GM23338 (cell line): Measurements from ENCODE around the gene SIRPB1. TPM values are rescaled to one million over a fixed set of nuclear protein-coding genes. Genes with fewer than 3 reads are reported as not detected.

ENCODE experiments used
- ATAC-seq: fragments of 200-7000 bp; cut with Tn5 transposase; 3 replicates; pipeline ENCODE4 v1.9.1; 2020
- DNase-seq: peaks from one replicate; pipeline ENCODE4 v3.0.0-alpha.2; 2015; ENCODE audit warnings: low spot score
- H2AFZ ChIP-seq: fragments of 200-600 bp; sonication (generic); 2 replicates; pipeline ENCODE4 v1.8.0; 2016; ENCODE audit warnings: antibody characterized with exemption, mild to moderate bottlenecking, moderate library complexity
- H3F3A ChIP-seq: fragments of 200-600 bp; sonication (generic); replicated peaks from 2 replicates; pipeline ENCODE4 v1.8.0; 2017; ENCODE audit warnings: antibody characterized with exemption, mixed run types, low read depth
- H3K27ac ChIP-seq: fragments of 200-600 bp; sonication (generic); 2 replicates; pipeline ENCODE4 v1.6.1; 2016; ENCODE audit warnings: low read depth
- H3K27me3 ChIP-seq: fragments of 200-600 bp; sonication (generic); 2 replicates; pipeline ENCODE4 v1.8.0; 2016; ENCODE audit warnings: mild to moderate bottlenecking, mixed run types, moderate library complexity; ENCODE audit not compliant: insufficient read depth
- H3K36me3 ChIP-seq: fragments of 200-600 bp; sonication (generic); 2 replicates; pipeline ENCODE4 v1.8.0; 2016; ENCODE audit warnings: mild to moderate bottlenecking; ENCODE audit not compliant: insufficient read depth
- H3K4me1 ChIP-seq: fragments of 200-600 bp; sonication (generic); 2 replicates; pipeline ENCODE4 v1.8.0; 2016; ENCODE audit warnings: mild to moderate bottlenecking, moderate library complexity; ENCODE audit not compliant: insufficient read depth
- H3K4me2 ChIP-seq: fragments of 200-600 bp; sonication (generic); 2 replicates; pipeline ENCODE4 v1.7.1; 2017; ENCODE audit warnings: mixed run types
- H3K4me3 ChIP-seq: fragments of 200-600 bp; sonication (generic); 2 replicates; pipeline ENCODE4 v1.6.1; 2016; ENCODE audit warnings: mixed run types
- H3K79me2 ChIP-seq: fragments of 200-600 bp; sonication (generic); replicated peaks from 2 replicates; pipeline ENCODE4 v1.8.0; 2017; ENCODE audit warnings: mild to moderate bottlenecking; ENCODE audit not compliant: insufficient read depth
- H3K9me2 ChIP-seq: fragments of 200-600 bp; sonication (generic); 2 replicates; pipeline ENCODE4 v1.8.0; 2017; ENCODE audit not compliant: insufficient read depth
- H4K20me1 ChIP-seq: fragments of 200-600 bp; sonication (generic); replicated peaks from 2 replicates; pipeline ENCODE4 v1.8.0; 2017; ENCODE audit warnings: mild to moderate bottlenecking; ENCODE audit not compliant: insufficient read depth
- H3K27ac Mint-ChIP-seq: 2 replicates; pipeline ENCODE4 v1.8.0; 2020; ENCODE audit warnings: inconsistent platforms, mild to moderate bottlenecking, moderate library complexity, mixed read lengths
- H3K27me3 Mint-ChIP-seq: 3 replicates; pipeline ENCODE4 v1.8.0; 2022; ENCODE audit warnings: low read depth, mild to moderate bottlenecking, moderate library complexity, mixed read lengths, inconsistent platforms; ENCODE audit not compliant: insufficient read depth, poor library complexity
- H3K36me3 Mint-ChIP-seq: 3 replicates; pipeline ENCODE4 v1.8.0; 2021; ENCODE audit warnings: low read depth, mild to moderate bottlenecking, inconsistent platforms, moderate library complexity, mixed read lengths
- H3K4me1 Mint-ChIP-seq: 3 replicates; pipeline ENCODE4 v1.8.0; 2020; ENCODE audit warnings: mild to moderate bottlenecking, inconsistent platforms, mixed read lengths
- H3K4me3 Mint-ChIP-seq: 3 replicates; pipeline ENCODE4 v1.8.0; 2021; ENCODE audit warnings: moderate library complexity, mild to moderate bottlenecking, inconsistent platforms, mixed read lengths
- H3K9me3 Mint-ChIP-seq: 3 replicates; pipeline ENCODE4 v1.8.0; 2020; ENCODE audit warnings: moderate library complexity, mild to moderate bottlenecking, inconsistent platforms, mixed read lengths
- CREB1 ChIP-seq: fragments of 250-450 bp; sonication (Bioruptor Pico); IDR thresholded peaks from 2 replicates; pipeline ENCODE4 v1.5.0; 2020; ENCODE audit warnings: low read depth, mild to moderate bottlenecking, moderate library complexity
- EZH2phosphoT487 ChIP-seq: fragments of 200-600 bp; sonication (generic); IDR thresholded peaks from one replicate; pipeline ENCODE4 v1.8.1; 2018; ENCODE audit warnings: antibody characterized with exemption; ENCODE audit not compliant: unreplicated experiment
- REST ChIP-seq: IDR thresholded peaks from one replicate; pipeline ENCODE4 v1.6.1; 2018; ENCODE audit warnings: antibody characterized with exemption; ENCODE audit not compliant: unreplicated experiment
- ZNF114 ChIP-seq: fragments of 250-450 bp; sonication (Bioruptor Pico); IDR thresholded peaks from 2 replicates; pipeline ENCODE4 v1.5.0; 2020; ENCODE audit warnings: mild to moderate bottlenecking, moderate library complexity
- polyA plus RNA-seq: library from polyadenylated mRNA; unstranded; fragments of >200 nt; fragmentation: Nextera tagmentation; extraction: Ambion mirVana; gene quantifications from 2 replicates; pipeline ENCODE4 v1.2.1, GENCODE V29; 2016
- total RNA-seq: library from RNA; depleted of rRNA; stranded (reverse); fragments of >200 nt; shearing (Covaris generic); gene quantifications from 2 replicates; pipeline ENCODE4 v1.2.3, GENCODE V29; 2014

SIRPB1 gene
- total and polyA plus RNA-seq, 2 experiments from 2014 or later, result not detected

GRCh38 chr20:1654996-1655395 is 35.2 kb upstream of the SIRPB1 start:
- Mint-ChIP-seq H3K4me3 (no peak overlapping the region), H3K27me3 (peaks cover 2% of the 10 kb centered on the region), H3K9me3 (no peaks in the 10 kb centered on the region), H3K4me1 (no peaks in the 10 kb centered on the region), H3K27ac (no peak overlapping the region), H3K36me3 (no peaks in the 10 kb centered on the region)
- no peaks in the 10 kb centered on the region for H3K4me1 ChIP-seq
- no peaks in the 10 kb centered on the region for H3F3A ChIP-seq
- H3K4me2 ChIP-seq, result no peak overlapping the region
- no peaks in the 10 kb centered on the region for H4K20me1 ChIP-seq
- H3K4me3 ChIP-seq, result no peak overlapping the region
- no peak overlapping the region for H3K27ac ChIP-seq
- H3K9me2 ChIP-seq, result no peaks in the 10 kb centered on the region; the same call in 1 of the 2 replicates
- H2AFZ ChIP-seq, result no peak overlapping the region
- no peak for ATAC-seq
- no peaks in the 10 kb centered on the region for H3K27me3 ChIP-seq
- TF ChIP-seq CREB1, result no peak
- TF ChIP-seq REST, result no peak
- no peaks in the 10 kb centered on the region for H3K36me3 ChIP-seq
- no peaks in the 10 kb centered on the region for H3K79me2 ChIP-seq
- DNase-seq, result no peak

GRCh38 chr20:1652960-1653359 is 33.2 kb upstream of the SIRPB1 start:
- H3K36me3 Mint-ChIP-seq, result no peaks in the 10 kb centered on the region
- H3K27ac Mint-ChIP-seq, result no peak overlapping the region
- Histone ChIP-seq H3K36me3 (no peaks in the 10 kb centered on the region), H3K27me3 (no peaks in the 10 kb centered on the region), H3K4me3 (no peak overlapping the region), H3K79me2 (no peaks in the 10 kb centered on the region), H3K9me2 (no peaks in the 10 kb centered on the region; the same call in 1 of the 2 replicates), H3F3A (no peaks in the 10 kb centered on the region), H3K4me2 (no peak overlapping the region), H3K27ac (no peak overlapping the region), H2AFZ (no peak overlapping the region), H3K4me1 (no peaks in the 10 kb centered on the region), H4K20me1 (no peaks in the 10 kb centered on the region)
- H3K9me3 Mint-ChIP-seq, result no peaks in the 10 kb centered on the region
- no peaks in the 10 kb centered on the region for H3K4me1 Mint-ChIP-seq
- H3K4me3 Mint-ChIP-seq, result no peak overlapping the region
- TF ChIP-seq REST (no peak), EZH2phosphoT487 (no peak), ZNF114 (CRISPR knock-in tag) (no peak)
- DNase-seq (no peak), ATAC-seq (no peak)
- H3K27me3 Mint-ChIP-seq, result peaks cover 2% of the 10 kb centered on the region
